Thyroid gland (tissue), 4 donors: ENCODE measurements around the gene MYOG.

ENCODE experiments used
- POLR2A ChIP-seq, 2 donors: fragments of 450-650 bp; IDR thresholded peaks; one replicate each; pipeline ENCODE4 v1.6.1; 2017; ENCODE audit warnings: antibody characterized with exemption in 2 of 2, mild to moderate bottlenecking in 2 of 2, moderate library complexity in 1 of 2
- TF ChIP-seq, protein P1 (sequence below), 6 experiments: fragments of 200-600 bp in 3 of 6; fragments of 450-650 bp in 3 of 6; sonication (generic) in 3 of 6; IDR thresholded peaks; one replicate each; pipeline ENCODE4 v1.5.1; 2016 to 2019; ENCODE audit warnings: antibody characterized with exemption in 6 of 6, mild to moderate bottlenecking in 2 of 6, inconsistent platforms in 1 of 6, moderate library complexity in 1 of 6

DNA sequence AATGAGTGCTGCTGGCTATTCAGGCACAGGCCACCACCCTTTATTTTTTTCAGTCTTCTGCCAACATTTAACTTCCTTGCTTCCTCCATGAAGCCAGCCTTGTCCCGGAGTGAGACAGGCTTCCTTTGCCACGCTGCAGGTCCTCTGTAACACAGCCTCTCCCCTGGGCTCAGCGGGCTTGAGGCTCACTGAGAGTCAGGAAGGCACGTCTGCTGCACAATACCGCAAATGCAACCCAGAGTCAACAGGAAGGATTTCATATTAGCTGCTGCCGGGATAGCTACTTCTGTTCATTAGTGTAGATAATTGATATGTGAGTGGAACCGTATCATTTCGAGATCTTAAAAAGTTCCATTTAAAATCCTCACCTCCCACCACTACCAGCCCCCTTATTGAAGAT, 22.5 kb downstream of the MYOG start:
- TF ChIP-seq POLR2A (IDR thresholded peaks at IDR 0.05) = no peak
- TF ChIP-seq, protein P1, sequence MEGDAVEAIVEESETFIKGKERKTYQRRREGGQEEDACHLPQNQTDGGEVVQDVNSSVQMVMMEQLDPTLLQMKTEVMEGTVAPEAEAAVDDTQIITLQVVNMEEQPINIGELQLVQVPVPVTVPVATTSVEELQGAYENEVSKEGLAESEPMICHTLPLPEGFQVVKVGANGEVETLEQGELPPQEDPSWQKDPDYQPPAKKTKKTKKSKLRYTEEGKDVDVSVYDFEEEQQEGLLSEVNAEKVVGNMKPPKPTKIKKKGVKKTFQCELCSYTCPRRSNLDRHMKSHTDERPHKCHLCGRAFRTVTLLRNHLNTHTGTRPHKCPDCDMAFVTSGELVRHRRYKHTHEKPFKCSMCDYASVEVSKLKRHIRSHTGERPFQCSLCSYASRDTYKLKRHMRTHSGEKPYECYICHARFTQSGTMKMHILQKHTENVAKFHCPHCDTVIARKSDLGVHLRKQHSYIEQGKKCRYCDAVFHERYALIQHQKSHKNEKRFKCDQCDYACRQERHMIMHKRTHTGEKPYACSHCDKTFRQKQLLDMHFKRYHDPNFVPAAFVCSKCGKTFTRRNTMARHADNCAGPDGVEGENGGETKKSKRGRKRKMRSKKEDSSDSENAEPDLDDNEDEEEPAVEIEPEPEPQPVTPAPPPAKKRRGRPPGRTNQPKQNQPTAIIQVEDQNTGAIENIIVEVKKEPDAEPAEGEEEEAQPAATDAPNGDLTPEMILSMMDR (IDR thresholded peaks at IDR 0.05) = no peak
